HG02938 (cell line): ENCODE measurements around the gene AP1G2.

ENCODE experiments used
- ATAC-seq: cut with Tn5 transposase; IDR thresholded peaks from one replicate; pipeline ENCODE4 v1.9.1; 2021; ENCODE audit warnings: mild to moderate bottlenecking, moderate library complexity; ENCODE audit not compliant: unreplicated experiment

The AP1G2 gene

DNA sequence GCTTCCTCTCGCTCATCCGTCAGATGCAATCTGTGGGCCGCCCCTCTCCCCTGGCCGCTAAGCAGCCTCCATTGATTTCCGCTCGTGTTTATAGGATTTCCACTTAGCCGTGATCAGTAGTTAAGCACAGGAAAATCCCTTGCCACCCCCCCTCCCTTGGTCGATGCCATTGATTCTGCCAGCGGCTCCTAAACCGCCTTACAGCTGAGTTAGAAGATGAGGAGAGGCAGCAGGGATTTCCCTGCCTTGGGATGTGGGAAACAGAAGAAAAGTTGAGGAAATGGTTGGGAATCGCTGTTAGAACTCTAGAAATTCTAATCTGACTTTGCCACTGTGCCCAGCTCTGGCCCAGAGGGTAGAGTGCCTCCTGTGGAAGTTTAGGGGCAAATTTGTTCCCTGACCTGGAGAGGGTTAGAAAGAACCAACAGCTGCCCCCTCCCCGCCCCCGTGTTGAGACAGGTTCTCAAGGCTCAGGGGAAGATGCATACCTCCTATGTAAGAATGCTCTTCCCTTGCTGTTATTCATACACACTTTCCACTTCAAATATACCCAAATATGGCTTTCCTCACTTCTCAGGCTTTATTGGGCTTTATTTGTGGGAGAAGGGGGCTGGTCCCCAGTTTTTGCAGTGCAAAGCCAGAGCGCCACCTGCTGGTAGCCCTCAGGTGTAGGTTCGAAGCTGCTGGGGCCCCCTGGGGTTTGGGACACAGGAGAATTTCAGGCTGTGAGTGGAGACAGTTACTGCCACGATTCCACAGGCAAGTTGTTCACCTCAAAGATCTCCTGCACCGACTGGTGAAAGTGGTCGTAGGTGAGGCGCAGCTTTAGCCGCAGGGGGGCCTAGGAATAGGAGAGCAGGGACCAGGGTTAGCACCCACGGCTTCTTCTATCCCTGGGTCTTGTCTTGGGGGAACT, 8.3 kb downstream of the AP1G2 start:
- ATAC-seq: no peak

GRCh38 chr14:23558346-23559009, 9.1 kb downstream of the AP1G2 start:
- ATAC-seq: no peak

- no peak for ATAC-seq
These were observed 9.6 kb downstream of the AP1G2 start for GRCh38 chr14:23557946-23558345.

- no peak for ATAC-seq
These were observed 10.1 kb downstream of the AP1G2 start for GRCh38 chr14:23557521-23557920.

DNA sequence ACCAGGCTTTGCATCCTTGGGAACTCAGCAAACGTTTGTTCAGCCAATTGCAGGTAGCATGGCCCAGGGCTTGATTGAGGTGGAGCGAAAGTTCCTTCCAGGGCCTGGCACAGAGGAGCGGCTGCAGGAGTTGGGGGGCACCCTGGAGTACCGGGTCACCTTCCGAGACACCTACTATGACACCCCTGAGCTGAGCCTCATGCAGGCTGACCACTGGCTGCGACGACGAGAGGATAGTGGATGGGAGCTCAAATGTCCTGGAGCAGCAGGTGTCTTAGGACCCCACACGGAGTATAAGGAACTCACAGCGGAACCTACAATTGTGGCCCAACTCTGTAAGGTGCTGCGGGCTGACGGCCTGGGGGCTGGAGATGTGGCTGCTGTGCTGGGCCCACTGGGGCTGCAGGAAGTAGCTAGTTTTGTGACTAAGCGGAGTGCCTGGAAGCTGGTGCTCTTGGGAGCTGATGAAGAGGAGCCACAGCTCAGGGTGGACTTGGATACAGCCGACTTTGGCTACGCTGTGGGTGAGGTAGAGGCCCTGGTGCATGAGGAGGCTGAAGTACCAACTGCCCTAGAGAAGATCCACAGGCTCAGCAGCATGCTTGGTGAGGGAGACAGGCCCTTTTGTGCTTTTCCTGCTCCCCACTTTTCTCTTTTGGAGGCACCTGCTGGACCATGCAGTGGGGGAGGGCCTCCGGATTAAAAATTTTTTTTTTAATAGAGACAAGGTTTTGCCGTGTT, 10.7 kb downstream of the AP1G2 start:
- ATAC-seq: no peak

- peak; percentile 79 for ATAC-seq
These were observed 11.5 kb downstream of the AP1G2 start, which contains the start of gene THTPA for GRCh38 chr14:23555882-23556699. Gene THTPA, plus strand, starts transcription at chr14:23556271. Its CDS starts 487 bp downstream, at chr14:23556758.

DNA sequence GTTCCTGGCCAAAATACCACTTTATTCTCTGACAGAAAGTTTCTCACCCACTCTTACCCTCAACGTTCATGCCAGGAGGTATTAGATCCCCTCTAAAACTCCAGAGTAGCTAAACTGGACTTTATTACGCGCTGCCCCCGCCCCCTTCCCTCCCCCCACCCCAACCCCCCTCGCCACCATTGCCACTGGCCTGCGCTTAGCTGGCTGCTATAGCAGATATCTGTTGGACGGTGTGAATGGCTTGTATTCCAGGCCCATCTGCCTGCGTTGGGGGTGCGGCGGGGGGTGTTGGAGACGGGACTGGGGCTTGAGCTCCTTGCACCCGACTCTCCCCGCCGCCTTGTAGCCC, 12.1 kb downstream of the AP1G2 start:
- ATAC-seq: no peak

- peak; percentile 38 for ATAC-seq
These were observed 16.1 kb downstream of the AP1G2 start, which contains the start of gene ZFHX2 for GRCh38 chr14:23551266-23552028. Gene ZFHX2, minus strand, starts transcription at chr14:23551765. Its CDS starts 16,440 bp downstream, at chr14:23535325.

DNA sequence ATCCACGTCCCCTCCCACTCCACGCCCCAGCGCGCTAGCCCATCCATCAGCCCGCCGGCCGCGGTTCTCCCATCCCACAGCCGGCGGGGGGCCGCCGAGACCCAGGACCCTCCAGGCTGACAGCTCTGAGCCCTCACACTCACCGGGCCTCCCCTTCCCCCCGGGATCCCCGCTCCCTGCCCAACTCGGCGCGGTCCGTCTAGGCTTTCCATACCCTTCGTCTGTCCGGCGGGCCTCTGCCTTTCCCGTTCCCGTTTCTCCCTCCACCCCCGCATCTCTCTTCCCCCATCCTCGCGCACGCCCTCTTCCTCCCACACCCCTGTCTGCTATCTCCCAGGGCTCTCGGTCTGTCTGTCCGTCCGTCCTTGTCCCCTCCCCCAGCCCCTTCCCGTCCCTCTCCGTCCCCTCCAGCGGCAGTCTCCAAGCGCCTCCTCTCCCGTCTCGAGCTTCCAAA, 16.8 kb downstream of the AP1G2 start:
- ATAC-seq: no peak

DNA sequence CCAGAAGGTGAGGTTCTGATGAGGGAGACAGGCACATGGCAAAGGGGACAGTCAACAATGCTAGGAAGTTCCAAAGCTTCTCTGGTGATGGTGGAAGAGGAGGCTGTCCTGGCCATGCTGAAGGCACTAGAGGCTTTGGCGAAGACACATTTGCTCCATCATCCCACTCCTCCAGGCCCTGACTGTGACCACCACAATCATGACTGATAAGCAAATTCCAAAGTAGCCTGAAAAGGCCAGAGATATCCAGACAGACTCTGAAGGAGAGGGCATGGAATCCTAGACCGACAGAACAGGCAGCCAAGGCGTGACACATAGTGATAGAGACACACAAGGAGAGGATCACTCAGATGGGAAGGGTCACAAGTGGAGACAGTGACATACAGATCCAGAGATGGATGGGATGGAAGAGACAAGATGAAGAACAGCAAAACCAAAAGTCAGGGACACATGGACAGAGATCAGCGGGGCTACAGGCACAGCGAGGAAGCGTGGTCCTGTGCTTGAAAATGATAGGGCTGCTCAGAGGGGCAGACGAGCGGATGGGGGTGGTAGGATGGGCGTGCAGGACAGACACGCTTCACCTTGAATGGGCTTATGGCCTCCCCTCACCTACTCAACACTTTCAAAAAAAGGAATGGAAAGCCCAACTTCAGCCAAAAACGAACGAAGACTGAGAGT, 17.3 kb downstream of the AP1G2 start:
- no peak for ATAC-seq

- ATAC-seq: no peak
These were observed 19.0 kb downstream of the AP1G2 start for GRCh38 chr14:23548351-23549318.

DNA sequence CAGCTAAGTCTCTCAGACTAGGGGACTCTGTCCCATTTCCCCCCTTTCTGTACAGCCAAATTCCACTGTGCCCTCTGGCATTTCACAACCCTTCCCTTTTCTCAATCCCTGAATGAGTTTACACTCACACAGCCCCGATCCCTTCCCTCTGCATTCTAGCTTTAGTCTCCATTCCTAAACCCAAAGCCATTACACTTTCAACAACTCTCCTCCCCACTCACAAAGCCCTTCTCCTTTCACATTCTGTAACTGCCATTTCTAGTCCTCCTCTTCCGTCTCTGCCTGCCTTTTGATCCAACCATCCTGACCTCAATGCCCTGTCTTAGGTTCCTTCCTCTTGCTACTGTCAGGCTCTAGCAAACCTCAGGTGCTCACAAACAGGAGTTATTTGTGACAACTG, 19.7 kb downstream of the AP1G2 start:
- no peak for ATAC-seq

GRCh38 chr14:23546450-23547035, 21.0 kb downstream of the AP1G2 start:
- ATAC-seq: no peak

GRCh38 chr14:23545740-23546365, 21.7 kb downstream of the AP1G2 start:
- ATAC-seq: no peak

- no peak for ATAC-seq
These were observed 22.8 kb downstream of the AP1G2 start for GRCh38 chr14:23544511-23545447.

DNA sequence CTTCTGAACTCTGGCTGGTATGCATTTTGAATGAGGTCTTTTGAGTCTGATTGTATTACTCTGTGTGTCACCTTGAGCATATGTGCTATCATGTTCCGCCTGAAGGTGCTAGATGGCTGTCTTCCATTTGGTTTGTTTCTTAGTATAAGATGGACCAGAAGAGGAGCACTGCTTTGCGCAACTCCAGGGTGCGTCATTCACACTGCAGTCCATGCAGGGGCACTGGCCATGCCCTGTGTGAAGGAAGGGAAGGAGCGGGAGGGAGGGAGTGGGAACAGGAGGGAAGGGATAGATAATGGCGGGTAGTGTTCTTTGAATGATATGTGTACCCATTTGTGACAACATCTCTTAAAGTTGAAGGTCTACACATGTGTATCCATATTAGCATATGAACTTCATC, 24.2 kb downstream of the AP1G2 start:
- no peak for ATAC-seq
